Natural killer cell (primary cell): ENCODE measurements around the gene SORBS1. TPM values are rescaled to one million over a fixed set of nuclear protein-coding genes. Genes with fewer than 3 reads are reported as not detected.

Experiments used
- ATAC-seq, 3 donors: fragments of 150-1000 bp in 2 of 3; fragments of 200-7000 bp in 1 of 3; cut with Tn5 transposase; 1 replicate in 1 of 3; 2 replicates in 2 of 3; pipeline ENCODE4 v1.10.0; 2021; ENCODE audit warnings: mild to moderate bottlenecking in 2 of 3, moderate library complexity in 2 of 3
- DNase-seq, 2 donors: peaks; one replicate each; pipeline versions ENCODE4 v3.0.0 to v3.0.0-alpha.2; 2013 to 2021; ENCODE audit warnings: mixed read lengths in 1 of 2
- H3K27ac ChIP-seq: one replicate; pipeline ENCODE4 v1.5.1; 2013; ENCODE audit warnings: mild to moderate bottlenecking, low read length
- H3K27me3 ChIP-seq: one replicate; pipeline ENCODE4 v1.6.1; 2013; ENCODE audit warnings: low read length; ENCODE audit not compliant: control insufficient read depth, insufficient read depth
- H3K36me3 ChIP-seq: one replicate; pipeline ENCODE4 v1.6.1; 2013; ENCODE audit warnings: low read length; ENCODE audit not compliant: control insufficient read depth, insufficient read depth
- H3K4me1 ChIP-seq: one replicate; pipeline ENCODE4 v1.6.1; 2013; ENCODE audit warnings: low read length; ENCODE audit not compliant: control insufficient read depth, insufficient read depth
- H3K4me3 ChIP-seq: one replicate; pipeline ENCODE4 v1.5.1; 2013; ENCODE audit warnings: low read length
- H3K9me3 ChIP-seq: one replicate; pipeline ENCODE4 v1.6.1; 2013; ENCODE audit warnings: low read length; ENCODE audit not compliant: control insufficient read depth, insufficient read depth
- H3K27ac Mint-ChIP-seq, 2 donors: one replicate each; pipeline ENCODE4 v1.8.0; 2022; ENCODE audit warnings: mild to moderate bottlenecking in 2 of 2, mixed read lengths in 2 of 2, moderate library complexity in 1 of 2
- H3K27me3 Mint-ChIP-seq, 2 donors: one replicate each; pipeline ENCODE4 v1.8.0; 2022; ENCODE audit warnings: low read depth in 2 of 2, mixed read lengths in 2 of 2
- H3K36me3 Mint-ChIP-seq: one replicate; pipeline ENCODE4 v1.8.0; 2022; ENCODE audit warnings: mixed read lengths
- H3K4me1 Mint-ChIP-seq, 2 donors: one replicate each; pipeline ENCODE4 v1.8.0; 2022; ENCODE audit warnings: mixed read lengths in 2 of 2
- H3K4me3 Mint-ChIP-seq: one replicate; pipeline ENCODE4 v1.8.0; 2022; ENCODE audit warnings: mild to moderate bottlenecking, moderate library complexity, mixed read lengths
- H3K9me3 Mint-ChIP-seq, 2 donors: one replicate each; pipeline ENCODE4 v1.8.0; 2022; ENCODE audit warnings: mixed read lengths in 2 of 2
- WGBS: methylation state at CpG from one replicate; pipeline ENCODE4 v1.1.7; 2013; ENCODE audit warnings: missing lambda C conversion rate; ENCODE audit not compliant: insufficient coverage; 5-methylcytosine and 5-hydroxymethylcytosine counted together
- intact Hi-C: fragments of 100-400 bp; cut with micrococcal nuclease; formaldehyde crosslinking; loops from one replicate; pipeline ENCODE4 v1.14.2; 2022
- total RNA-seq, 4 donors: library from RNA; stranded (reverse); fragments of 120-200 nt in 1 of 4; gene quantifications; one replicate each; pipeline versions ENCODE4 v1.2.3 to v1.2.4, GENCODE V29; 2013 to 2022
- TF ChIP-seq, protein P1 (sequence below): fragments of 200-600 bp; IDR thresholded peaks from one replicate; pipeline ENCODE4 v1.8.0; 2022; ENCODE audit warnings: antibody characterized with exemption

The SORBS1 gene
- total RNA-seq, 3 donors from 2014 or later (not counting 1 experiment from before 2014, with no cell fraction given) = 2.4 to 5.4 (median 2.8) TPM

DNA sequence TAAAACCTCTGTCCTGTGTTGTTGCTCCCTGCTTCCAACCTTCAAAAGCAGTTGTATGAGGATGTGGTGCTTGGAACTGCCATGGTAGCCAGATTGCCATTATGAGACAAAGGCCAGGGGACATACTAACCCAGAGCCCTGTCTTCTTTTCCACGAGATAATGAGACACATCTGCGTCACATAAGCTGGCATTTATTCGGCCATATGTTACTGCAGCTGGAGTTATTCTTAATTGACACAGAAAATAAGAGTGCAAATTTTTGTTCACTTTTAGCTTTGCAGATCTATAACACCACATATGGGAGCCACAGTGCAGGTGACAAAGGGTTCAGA, 254.9 kb downstream of the SORBS1 start:
- Mint-ChIP-seq H3K4me1 (peaks cover 7 to 18% of the 10 kb centered on the region in 2 donors), H3K36me3 (no peaks in the 10 kb centered on the region), H3K4me3 (no peak overlapping the region), H3K27ac (no peak overlapping the region), H3K9me3 (no peaks in the 10 kb centered on the region), H3K27me3 (peaks cover 0 to 3% of the 10 kb centered on the region in 2 donors)
- Histone ChIP-seq H3K4me3 (no peak overlapping the region), H3K9me3 (no peaks in the 10 kb centered on the region), H3K4me1 (peaks cover 3% of the 10 kb centered on the region), H3K36me3 (no peaks in the 10 kb centered on the region), H3K27ac (no peak overlapping the region), H3K27me3 (no peaks in the 10 kb centered on the region)
- 87% methylated on average over 3 of the region's 3 CpGs for WGBS
- intact Hi-C loops = no loop called here
- TF ChIP-seq, protein P1, sequence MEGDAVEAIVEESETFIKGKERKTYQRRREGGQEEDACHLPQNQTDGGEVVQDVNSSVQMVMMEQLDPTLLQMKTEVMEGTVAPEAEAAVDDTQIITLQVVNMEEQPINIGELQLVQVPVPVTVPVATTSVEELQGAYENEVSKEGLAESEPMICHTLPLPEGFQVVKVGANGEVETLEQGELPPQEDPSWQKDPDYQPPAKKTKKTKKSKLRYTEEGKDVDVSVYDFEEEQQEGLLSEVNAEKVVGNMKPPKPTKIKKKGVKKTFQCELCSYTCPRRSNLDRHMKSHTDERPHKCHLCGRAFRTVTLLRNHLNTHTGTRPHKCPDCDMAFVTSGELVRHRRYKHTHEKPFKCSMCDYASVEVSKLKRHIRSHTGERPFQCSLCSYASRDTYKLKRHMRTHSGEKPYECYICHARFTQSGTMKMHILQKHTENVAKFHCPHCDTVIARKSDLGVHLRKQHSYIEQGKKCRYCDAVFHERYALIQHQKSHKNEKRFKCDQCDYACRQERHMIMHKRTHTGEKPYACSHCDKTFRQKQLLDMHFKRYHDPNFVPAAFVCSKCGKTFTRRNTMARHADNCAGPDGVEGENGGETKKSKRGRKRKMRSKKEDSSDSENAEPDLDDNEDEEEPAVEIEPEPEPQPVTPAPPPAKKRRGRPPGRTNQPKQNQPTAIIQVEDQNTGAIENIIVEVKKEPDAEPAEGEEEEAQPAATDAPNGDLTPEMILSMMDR = no peak
- DNase-seq (no peak), ATAC-seq (no peak)

DNA sequence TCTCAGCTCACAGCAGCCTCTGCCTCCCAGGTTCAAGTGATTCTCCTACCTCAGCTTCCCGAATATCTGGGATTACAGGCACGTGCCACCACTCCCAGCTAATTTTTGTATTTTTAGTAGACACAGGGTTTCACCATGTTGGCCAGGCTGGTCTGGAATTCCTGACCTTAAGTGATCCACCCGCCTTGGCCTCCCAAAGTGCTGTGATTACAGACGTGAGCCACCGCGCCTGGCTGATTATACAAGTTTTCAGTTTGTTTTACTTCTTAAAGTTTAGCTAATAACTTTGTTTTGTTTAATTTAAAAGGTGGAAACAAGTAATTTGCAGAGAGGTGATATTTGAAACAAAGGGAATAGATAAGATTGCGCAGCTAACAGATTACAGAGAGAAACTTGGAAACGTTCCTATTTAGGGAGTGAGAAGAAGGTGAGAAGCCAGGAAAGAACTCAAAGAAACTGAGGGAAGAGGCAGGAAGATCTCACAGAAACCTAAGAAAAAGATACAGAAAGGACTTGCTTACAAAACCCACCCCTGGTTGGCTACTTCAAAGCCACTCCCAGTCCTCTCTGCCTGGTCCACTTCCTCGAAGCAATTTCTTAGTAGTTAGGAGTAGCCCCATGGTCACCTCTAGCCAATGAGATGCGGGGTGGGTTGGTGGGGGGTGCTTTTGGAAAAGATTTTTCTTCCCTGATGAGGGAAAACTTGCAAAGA, 255.4 kb downstream of the SORBS1 start:
- Histone ChIP-seq H3K4me3 (no peak overlapping the region), H3K4me1 (peaks cover 3% of the 10 kb centered on the region), H3K27me3 (no peaks in the 10 kb centered on the region), H3K27ac (no peak overlapping the region), H3K9me3 (no peaks in the 10 kb centered on the region), H3K36me3 (no peaks in the 10 kb centered on the region)
- ATAC-seq = no peak
- no peak overlapping the region for H3K4me3 Mint-ChIP-seq
- peaks cover 0 to 2% of the 10 kb centered on the region in 2 donors for H3K27me3 Mint-ChIP-seq
- TF ChIP-seq, protein P1 = no peak
- 92% methylated on average over 10 of the region's 10 CpGs for WGBS
- peaks cover 7 to 17% of the 10 kb centered on the region in 2 donors for H3K4me1 Mint-ChIP-seq
- no peak for DNase-seq
- H3K36me3 Mint-ChIP-seq = no peaks in the 10 kb centered on the region
- H3K27ac Mint-ChIP-seq = no peak overlapping the region
- no peaks in the 10 kb centered on the region for H3K9me3 Mint-ChIP-seq
- intact Hi-C loops = no loop called here

DNA sequence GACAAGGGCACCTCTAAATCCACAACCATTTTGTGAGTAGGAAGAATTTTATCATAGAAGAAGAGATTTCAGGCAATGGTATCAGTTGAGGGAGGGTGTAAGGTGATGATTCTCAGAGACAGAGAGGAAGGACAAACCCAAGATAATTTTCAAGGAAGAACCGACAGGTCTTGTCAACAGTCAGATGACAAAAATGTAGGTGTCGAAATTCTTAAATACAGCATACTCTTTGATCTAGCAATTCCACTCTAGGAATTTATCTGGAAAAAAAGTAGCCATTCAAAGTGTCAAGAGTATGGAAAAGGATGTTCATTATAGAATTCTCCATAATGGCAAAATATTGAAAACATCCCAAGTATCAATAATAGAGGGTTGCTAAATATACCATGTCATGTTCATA, 256.2 kb downstream of the SORBS1 start:
- H3K36me3 ChIP-seq = no peaks in the 10 kb centered on the region
- H3K27me3 ChIP-seq = no peaks in the 10 kb centered on the region
- H3K4me3 ChIP-seq = no peak overlapping the region
- TF ChIP-seq, protein P1 = no peak
- no peak overlapping the region for H3K4me3 Mint-ChIP-seq
- H3K27ac Mint-ChIP-seq = no peak overlapping the region
- no peaks in the 10 kb centered on the region for H3K36me3 Mint-ChIP-seq
- peaks cover 7 to 9% of the 10 kb centered on the region in 2 donors for H3K4me1 Mint-ChIP-seq
- intact Hi-C loops = no loop called here
- no peaks in the 10 kb centered on the region for H3K9me3 ChIP-seq
- no peak for ATAC-seq
- H3K27ac ChIP-seq = no peak overlapping the region
- no peak for DNase-seq
- H3K27me3 Mint-ChIP-seq = no peaks in the 10 kb centered on the region
- H3K4me1 ChIP-seq = no peaks in the 10 kb centered on the region
- WGBS = 100% methylated on average over 1 of the region's 2 CpGs
- no peaks in the 10 kb centered on the region for H3K9me3 Mint-ChIP-seq

DNA sequence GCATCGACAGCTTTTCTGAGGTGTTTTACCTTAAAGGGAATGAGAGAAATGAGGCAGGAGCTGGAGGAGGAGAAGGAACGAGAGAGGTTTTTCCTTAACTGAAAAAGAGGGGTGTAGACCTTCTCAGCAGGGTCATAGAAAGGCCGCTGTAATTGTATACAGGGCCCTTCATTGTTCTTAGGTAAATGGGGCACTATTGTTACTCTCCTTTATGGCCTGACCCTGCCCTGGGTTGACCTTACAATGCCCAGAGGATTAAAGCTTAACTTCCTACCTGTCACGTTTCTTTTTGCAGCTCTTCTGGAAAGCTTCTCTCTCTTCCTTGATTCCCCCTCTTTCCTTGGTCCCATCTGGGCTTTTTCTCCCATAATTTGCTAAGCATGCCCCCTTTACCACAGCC, 256.7 kb downstream of the SORBS1 start:
- H3K27ac ChIP-seq = no peak overlapping the region
- no peaks in the 10 kb centered on the region for H3K36me3 ChIP-seq
- no peak overlapping the region for H3K4me3 ChIP-seq
- Mint-ChIP-seq H3K27me3 (no peaks in the 10 kb centered on the region), H3K36me3 (no peaks in the 10 kb centered on the region), H3K4me1 (peaks cover 6 to 7% of the 10 kb centered on the region in 2 donors), H3K9me3 (no peaks in the 10 kb centered on the region), H3K4me3 (no peak overlapping the region), H3K27ac (no peak overlapping the region)
- DNase-seq (no peak), ATAC-seq (no peak)
- H3K9me3 ChIP-seq = no peaks in the 10 kb centered on the region
- no peaks in the 10 kb centered on the region for H3K4me1 ChIP-seq
- no peaks in the 10 kb centered on the region for H3K27me3 ChIP-seq
- TF ChIP-seq, protein P1 = no peak
- intact Hi-C loops = no loop called here
- WGBS = 94% methylated on average over 4 of the region's 4 CpGs
